GM18502 (cell line): ENCODE data around the gene GLYATL3.
"Not testable (repeated sequence)": the region's sequence is repeated elsewhere in the genome, so short reads cannot be mapped to it uniquely, and the experiment has no call there.

Source experiments
- ATAC-seq: cut with Tn5 transposase; IDR thresholded peaks from one replicate; pipeline ENCODE4 v1.9.1; 2021; ENCODE audit warnings: mild to moderate bottlenecking; ENCODE audit not compliant: unreplicated experiment, poor library complexity

GLYATL3 gene

DNA sequence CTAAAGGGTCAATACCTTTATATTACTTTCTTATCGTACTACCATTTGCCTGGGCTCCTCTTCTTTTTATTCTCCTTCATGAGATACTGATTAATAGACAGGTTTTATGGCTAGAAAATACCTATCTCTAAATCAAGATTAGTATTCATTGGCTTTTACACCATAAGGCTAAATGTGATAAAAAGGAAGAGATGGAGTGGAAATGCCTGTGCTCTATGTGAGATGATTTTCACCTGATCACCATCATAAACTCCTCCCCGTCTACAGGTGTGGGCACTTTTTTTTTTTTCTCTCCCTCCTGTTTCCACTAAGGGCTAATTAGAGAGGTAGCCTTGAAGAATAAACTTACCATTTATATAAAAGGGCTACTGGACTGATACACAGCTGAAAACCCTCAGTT lies at the start of gene GLYATL3:
Gene GLYATL3 (plus strand): TSS at position 301 of the 400 bp plus-strand sequence. CDS start 12,068 bp downstream, outside the sequence.
- no peak for ATAC-seq

DNA sequence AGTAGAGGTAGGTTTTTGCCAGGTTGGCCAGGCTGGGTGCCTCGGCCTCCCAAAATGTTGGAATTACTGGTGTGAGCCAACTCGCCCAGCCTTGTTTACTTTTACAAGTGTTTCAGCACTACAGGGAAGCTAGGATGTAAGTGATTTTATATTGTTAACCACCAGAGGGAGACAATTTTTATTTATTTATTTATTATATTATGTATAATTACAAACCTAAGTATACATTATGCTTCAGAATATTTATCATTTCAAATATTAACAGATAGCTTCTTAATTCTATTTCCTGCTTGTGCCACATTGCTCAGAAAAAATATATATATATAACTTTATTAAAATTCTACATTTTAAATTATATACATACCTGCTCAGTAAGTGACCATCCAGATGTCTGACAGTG lies 46.5 kb upstream of the GLYATL3 start:
- no peak for ATAC-seq

DNA sequence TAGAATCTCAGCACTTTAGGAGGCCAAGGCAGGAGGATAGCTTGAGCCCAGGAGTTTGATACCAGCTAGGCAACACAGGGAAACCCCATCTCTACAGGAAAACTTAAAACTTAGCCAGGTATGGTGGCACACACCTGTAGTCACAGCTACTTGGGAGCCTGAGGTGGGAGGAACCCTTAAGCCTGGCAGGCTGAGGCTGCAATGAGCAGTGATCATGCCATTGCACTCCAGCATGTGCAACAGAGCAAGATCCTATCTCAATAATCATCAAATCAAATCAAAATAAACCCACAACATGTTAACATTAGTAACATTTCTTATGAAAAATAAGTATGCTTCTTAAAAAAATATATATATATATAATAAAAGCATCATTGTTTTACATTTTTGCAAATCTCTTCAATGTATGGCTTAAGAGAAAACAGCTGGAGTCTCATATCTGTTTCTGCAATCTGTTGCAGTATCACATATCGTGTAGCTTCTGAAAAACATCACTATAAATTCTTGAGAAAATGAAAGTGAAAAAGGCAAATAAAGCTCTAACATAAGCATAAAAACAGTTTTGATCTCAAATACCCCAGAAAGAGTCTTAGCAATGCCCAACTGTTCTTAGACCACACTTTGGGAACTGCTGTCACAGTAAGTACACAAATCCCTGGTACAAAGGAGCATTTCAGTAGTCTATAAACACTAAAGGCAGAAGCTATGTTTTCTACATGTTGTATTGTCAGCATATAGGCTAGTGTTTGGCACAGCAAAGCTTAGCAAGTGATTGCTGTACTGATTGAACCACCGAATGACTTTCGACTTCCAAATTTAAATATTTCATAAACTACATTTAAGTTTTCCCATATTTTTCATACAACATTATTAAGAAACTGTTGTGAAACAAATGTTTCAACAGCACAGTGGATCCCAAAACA lies 44.7 kb upstream of the GLYATL3 start:
- ATAC-seq, result peak; percentile 86

GRCh38 chr6:49457771-49458170 lies 42.0 kb upstream of the GLYATL3 start:
- ATAC-seq, result no peak

- ATAC-seq, result no peak
Observed at GRCh38 chr6:49462071-49462470, 37.7 kb upstream of the GLYATL3 start.

DNA sequence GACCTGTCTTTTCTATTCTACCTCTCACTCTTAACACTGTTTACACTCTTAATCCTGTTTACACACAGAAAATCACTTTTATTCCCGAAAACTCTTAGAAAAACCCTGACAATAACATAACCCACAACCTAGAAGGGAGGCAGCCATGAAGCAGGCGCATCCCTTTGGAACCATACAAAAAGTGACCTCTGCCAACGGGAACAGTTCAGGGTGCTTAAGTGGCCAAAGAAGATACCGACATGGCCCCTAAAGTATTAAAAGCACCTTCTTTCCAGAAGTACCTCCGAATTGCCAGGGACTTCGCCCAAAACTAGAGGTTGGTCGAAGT lies 37.2 kb upstream of the GLYATL3 start:
- ATAC-seq, result peak; percentile 14

DNA sequence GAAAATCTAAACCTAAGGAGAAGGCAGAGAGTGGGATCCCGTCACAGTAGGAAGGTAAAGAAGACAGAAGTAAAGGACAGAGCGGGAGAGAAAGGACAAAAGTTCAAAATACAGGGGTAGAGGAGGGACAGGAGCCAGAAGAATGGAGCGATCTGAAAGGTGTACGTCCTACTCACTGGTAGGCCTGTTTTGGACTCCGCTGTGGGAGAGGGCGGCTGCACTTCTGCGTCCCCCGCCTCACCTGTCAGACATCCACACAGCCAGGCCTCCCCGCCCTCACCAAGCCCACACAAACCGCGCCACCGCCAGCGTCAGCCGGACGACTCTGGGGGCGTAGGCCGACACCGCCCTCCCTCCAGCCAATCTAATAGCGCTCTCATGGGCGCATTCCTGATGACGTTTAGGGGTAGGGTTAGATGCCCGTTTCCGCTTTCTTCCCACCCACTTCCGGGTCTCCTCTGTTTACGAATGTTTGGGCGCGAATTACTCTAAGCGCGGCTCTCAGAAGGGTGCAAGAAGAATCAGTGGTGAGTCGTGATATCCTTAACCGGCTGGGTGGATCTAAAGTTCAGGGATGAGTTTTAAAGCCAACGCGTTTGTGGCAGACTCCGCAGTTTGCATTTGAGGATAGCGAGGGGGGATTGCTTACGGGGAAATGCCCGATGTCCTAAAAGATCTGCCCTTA lies 36.7 kb upstream of the GLYATL3 start, which contains the start of the genes CENPQ and MMUT:
Gene CENPQ (plus strand): TSS at position 444 of the 685 bp plus-strand sequence. CDS start 6,807 bp downstream, outside the sequence.
Gene MMUT (minus strand): TSS at position 327 of the 685 bp plus-strand sequence. CDS start 3,787 bp downstream, outside the sequence.
- ATAC-seq, result peak; percentile 99

DNA sequence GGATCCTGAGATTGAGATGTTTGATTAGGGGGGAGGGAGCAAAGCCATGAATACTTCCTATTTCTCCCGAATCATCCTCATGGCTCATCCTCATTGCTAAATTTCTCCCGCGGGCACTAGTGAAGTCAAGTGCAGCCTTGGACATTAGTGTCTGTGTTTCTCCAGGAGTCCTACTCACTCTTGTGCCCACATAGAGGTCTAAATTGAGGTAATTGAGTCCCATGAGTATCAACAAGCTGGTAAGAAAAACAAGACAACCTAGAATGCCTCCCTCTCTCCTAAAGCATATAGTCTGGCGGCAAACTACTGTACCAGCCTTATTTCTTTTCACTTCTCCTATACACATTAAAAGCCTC lies 36.1 kb upstream of the GLYATL3 start:
- ATAC-seq, result peak; percentile 6

- no peak for ATAC-seq
Observed at GRCh38 chr6:49464691-49465090, 35.0 kb upstream of the GLYATL3 start.

DNA sequence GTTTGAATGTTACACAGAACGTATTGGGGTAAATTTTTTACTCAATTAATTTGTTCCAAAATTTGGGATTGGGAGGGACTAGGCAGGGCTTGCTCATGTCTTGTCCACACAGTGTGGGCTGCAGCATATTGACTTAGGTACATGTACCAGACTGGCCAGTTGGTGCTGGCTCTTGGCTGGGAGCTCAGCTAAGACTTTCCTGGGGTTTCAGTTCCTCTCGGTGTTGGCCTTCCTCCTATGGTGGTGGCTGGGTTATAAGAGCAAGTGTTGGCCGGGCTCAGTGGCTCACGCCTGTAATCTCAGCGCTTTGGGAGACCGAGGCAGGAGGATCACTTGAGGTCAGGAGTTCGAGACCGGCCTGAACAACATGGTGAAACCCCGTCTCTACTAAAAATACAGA lies 31.7 kb upstream of the GLYATL3 start:
- ATAC-seq, result no peak

GRCh38 chr6:49476564-49476963 lies 23.2 kb upstream of the GLYATL3 start:
- ATAC-seq, result not testable (repeated sequence)

DNA sequence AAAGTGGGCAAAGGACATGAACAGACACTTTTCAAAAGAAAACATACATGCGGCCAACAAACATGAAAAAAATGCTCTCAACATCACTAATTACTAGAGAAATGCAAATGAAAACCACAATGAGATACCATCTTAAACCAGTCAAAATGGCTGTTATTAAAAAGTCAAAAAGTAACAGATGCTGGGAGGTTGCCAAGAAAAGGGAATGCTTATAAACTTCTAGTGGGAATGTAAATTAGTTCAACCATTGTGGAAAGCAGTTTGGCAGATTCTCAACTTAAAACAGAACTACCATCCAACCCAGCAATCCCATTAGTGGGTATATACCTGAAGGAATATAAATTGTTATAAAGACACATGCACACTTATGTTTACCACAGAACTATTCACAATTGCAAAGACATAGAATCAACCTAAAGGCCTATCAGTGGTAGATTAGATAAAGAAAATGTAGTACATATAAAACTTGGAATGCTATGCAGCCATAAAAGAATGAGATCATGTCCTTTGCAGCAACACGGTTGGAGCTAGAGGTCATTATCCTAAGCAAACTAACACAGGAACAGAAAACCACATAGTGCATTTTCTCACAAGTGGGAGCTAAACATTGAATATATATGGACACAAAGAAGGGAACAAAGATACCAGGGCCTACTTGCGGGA lies 20.3 kb upstream of the GLYATL3 start:
- no peak for ATAC-seq

DNA sequence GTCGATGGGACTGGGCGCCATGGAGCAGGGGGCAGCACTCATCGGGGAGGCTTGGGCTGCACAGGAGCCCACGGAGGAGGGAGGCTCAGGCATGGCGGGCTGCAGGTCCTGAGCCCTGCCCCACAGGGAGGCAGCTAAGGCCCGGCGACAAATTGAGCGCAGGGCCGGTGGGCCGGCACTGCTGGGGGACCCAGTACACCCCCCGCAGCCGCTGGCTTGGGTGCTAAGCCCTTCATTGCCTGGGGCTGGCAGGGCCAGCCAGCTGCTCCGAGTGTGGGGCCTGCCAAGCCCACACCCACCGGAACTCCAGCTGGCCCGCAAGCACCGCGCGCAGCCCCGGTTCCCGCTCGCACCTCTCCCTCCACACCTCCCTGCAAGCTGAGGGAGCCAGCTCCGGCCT lies 17.9 kb upstream of the GLYATL3 start:
- ATAC-seq, result not testable (repeated sequence)

GRCh38 chr6:49483380-49483779 lies 16.3 kb upstream of the GLYATL3 start:
- ATAC-seq, result not testable (repeated sequence)

GRCh38 chr6:49490633-49491032 lies 9.1 kb upstream of the GLYATL3 start:
- no peak for ATAC-seq

DNA sequence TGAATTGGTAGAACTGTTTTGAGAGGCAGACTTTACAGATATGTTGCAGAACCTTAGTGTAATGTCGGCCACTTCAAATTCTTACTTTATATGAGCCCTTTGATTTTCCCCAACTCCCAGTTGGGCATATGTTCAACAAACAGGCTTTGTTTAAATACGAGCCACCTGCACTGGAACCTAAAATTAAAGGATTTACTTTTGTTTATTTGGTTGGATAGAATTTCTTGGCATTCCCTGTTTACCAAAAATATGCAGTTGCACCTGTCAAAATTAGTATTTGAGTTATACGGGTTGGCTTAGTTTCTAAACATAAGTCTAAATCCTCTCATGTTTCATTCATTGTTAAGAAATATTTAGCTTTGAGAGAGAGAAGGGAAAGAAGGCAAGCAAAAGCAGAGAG lies 2.4 kb upstream of the GLYATL3 start:
- ATAC-seq, result no peak

- no peak for ATAC-seq
Observed at GRCh38 chr6:49499126-49499525, 597 bp upstream of the GLYATL3 start.

GRCh38 chr6:49504666-49505065 lies 4.9 kb downstream of the GLYATL3 start:
- no peak for ATAC-seq

DNA sequence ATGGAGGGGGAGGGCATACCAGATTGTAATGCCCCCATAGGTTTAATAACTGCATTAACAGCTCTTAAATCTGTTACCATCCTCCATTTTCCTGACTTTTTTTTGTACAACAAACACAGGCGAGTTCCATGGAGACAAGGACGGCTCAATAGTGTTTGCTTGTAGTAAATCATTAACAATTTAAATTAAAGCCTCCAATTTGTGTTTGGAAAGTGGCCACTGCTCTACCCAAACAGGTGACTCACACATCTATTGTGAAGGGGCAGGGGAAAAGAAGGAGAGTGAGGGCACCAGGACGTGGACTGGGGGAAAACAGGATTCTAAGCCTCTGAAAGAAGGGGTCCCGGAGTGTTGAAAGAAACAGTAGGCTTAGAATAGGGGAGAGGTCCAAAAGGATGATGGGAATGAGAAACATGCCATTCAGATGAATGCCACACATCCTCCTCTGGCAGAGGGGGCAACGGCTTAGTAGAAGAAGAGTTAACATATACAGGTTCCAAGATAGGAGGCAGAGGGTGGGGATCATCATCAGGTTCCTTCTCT lies 6.9 kb downstream of the GLYATL3 start:
- no peak for ATAC-seq

DNA sequence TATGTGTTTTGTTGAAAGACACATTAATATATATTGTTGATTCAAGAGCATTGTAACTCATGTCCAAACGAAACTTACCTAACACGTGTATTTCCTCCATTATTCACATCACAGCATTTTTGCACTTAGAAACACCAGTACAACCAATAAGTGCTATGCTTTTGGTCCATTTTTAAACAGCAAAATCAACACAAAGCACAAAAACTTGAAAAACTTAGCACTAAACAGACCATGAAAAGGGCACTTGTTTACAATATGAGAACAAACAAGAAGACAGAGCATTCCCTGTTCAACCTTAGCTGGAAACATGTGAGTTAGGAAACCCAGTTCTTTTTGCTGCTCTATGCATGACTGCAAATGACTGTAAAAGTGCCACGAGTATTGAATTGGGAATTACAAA lies 9.6 kb downstream of the GLYATL3 start:
- ATAC-seq, result no peak
